Measurements from ENCODE around the gene DCUN1D3.

The DCUN1D3 gene

DNA sequence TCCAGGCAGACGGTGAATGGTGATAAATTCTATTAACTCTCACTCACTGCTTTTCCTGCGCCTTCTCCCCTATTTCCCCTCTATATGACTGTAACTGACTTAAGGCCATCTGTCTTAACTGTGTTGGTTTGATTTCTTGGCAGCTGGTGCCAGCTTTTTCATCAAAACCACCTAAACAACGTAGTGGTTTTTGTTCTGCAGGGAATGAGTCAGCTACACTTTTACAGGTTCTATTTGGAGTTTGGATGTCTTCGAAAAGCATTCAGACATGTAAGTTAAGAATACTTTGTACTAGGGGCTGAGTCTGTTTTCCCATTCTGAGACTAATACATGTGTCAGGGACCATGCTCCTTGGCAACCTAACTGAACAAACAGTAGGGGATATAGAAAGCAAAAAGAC is 85.4 kb downstream of the DCUN1D3 start:
- Histone ChIP-seq H3K79me2 (ENCODE audit: insufficient read depth, low read length) (no peaks in the 10 kb centered on the region), H3K36me3 (ENCODE audit: low read length) (peaks cover 13% of the 10 kb centered on the region; the same call in 1 of the 2 replicates)
- TF ChIP-seq EZH2phosphoT487 (conservative IDR thresholded peaks at IDR 0.05; ENCODE audit: low read length): no peak
- no peak for TF ChIP-seq CTCF (IDR thresholded peaks at IDR 0.05; ENCODE audit: insufficient read depth, low read length, poor library complexity, severe bottlenecking)

DNA sequence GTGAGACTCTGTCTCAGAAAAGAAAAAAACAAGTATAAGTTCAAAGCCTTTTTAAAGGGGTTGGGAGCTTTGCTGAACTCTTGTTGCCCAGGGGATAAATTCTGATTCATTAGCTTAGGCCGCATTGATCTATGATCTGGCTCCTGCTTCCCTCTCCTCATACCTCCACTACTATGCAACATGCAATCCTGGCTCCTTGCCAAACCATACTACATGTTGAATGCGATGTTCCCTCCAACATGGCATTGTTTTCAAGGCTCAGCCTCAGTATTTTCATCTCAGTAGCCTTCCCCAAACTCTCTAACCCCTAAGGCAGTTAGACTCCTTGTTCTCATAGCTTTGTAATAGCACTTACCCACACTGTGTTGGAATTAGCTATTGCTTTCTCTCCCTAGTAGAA is 87.6 kb downstream of the DCUN1D3 start:
- Histone ChIP-seq H3K27me3 (ENCODE audit: low read length) (no peaks in the 10 kb centered on the region), H3K4me3 (ENCODE audit: insufficient read depth, low read length, poor library complexity, severe bottlenecking) (no peak overlapping the region), H3K9me3 (ENCODE audit: insufficient read depth, low read length) (no peaks in the 10 kb centered on the region), H3K36me3 (ENCODE audit: low read length) (peaks cover 13% of the 10 kb centered on the region; the same call in 1 of the 2 replicates), H3F3A (ENCODE audit: insufficient read depth) (no peaks in the 10 kb centered on the region; the same call in 1 of the 2 replicates), H3K79me2 (ENCODE audit: insufficient read depth, low read length) (peaks cover 3% of the 10 kb centered on the region; the same call in 1 of the 2 replicates), H2AFZ (ENCODE audit: low read depth, low read length, severe bottlenecking) (no peak overlapping the region), H3K4me2 (ENCODE audit: low read depth, low read length, poor library complexity, severe bottlenecking) (no peak overlapping the region), H3K27ac (ENCODE audit: low read depth, low read length) (no peak overlapping the region), H3K9me2 (replicated peaks; ENCODE audit: insufficient read depth, low read length) (no peaks in the 10 kb centered on the region), H3K9ac (ENCODE audit: low read length) (no peak overlapping the region), H4K20me1 (ENCODE audit: low read depth, low read length) (no peaks in the 10 kb centered on the region)
- TF ChIP-seq CTCF (IDR thresholded peaks at IDR 0.05; ENCODE audit: insufficient read depth, low read length, poor library complexity, severe bottlenecking): no peak
- TF ChIP-seq EZH2phosphoT487 (conservative IDR thresholded peaks at IDR 0.05; ENCODE audit: low read length): no peak

More for the DNA sequence above, 85.4 kb downstream of the DCUN1D3 start:
- Histone ChIP-seq H3K4me2 (ENCODE audit: low read depth, low read length, poor library complexity, severe bottlenecking) (no peak overlapping the region), H4K20me1 (ENCODE audit: low read depth, low read length) (no peaks in the 10 kb centered on the region), H3K4me3 (ENCODE audit: insufficient read depth, low read length, poor library complexity, severe bottlenecking) (no peak overlapping the region), H3F3A (ENCODE audit: insufficient read depth) (no peaks in the 10 kb centered on the region; the same call in 1 of the 2 replicates), H3K9ac (ENCODE audit: low read length) (no peak overlapping the region), H3K27ac (ENCODE audit: low read depth, low read length) (no peak overlapping the region), H3K9me2 (replicated peaks; ENCODE audit: insufficient read depth, low read length) (no peaks in the 10 kb centered on the region), H2AFZ (ENCODE audit: low read depth, low read length, severe bottlenecking) (no peak overlapping the region), H3K27me3 (ENCODE audit: low read length) (no peaks in the 10 kb centered on the region), H3K9me3 (ENCODE audit: insufficient read depth, low read length) (no peaks in the 10 kb centered on the region)

DNA sequence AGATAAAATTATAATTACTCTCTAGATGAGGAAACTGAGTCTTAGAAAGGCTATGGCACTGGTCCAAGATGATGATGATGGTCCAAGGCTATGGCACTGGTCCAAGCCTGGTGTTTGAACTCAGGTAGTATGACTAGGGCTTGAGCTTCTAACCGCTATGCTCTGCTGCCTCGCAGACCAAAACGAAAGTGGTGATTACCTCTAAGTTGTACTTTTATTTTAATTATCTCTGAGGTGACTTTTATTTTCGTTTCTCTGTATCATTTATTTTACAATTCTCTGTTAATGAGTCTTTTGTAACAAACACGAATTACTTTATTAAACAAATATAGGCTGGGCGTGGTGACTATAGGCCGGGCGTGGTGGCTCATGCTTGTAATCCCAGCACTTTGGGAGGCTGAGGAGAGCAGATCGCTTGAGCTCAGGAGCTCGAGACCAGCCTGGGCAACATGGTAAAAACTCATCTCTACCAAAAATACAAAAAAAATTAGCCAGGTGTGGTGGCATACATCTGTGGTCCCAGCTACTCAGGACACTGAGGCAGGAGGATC is 88.2 kb downstream of the DCUN1D3 start:
- H3K9ac ChIP-seq (ENCODE audit: low read length): no peak overlapping the region
- no peak overlapping the region for H3K4me3 ChIP-seq (ENCODE audit: insufficient read depth, low read length, poor library complexity, severe bottlenecking)
- no peaks in the 10 kb centered on the region for H3K27me3 ChIP-seq (ENCODE audit: low read length)
- peaks cover 8% of the 10 kb centered on the region; the same call in 1 of the 2 replicates for H3K79me2 ChIP-seq (ENCODE audit: insufficient read depth, low read length)
- peaks cover 10% of the 10 kb centered on the region; the same call in 1 of the 2 replicates for H3K36me3 ChIP-seq (ENCODE audit: low read length)
- no peaks in the 10 kb centered on the region for H3K9me3 ChIP-seq (ENCODE audit: insufficient read depth, low read length)
- no peak overlapping the region for H3K4me2 ChIP-seq (ENCODE audit: low read depth, low read length, poor library complexity, severe bottlenecking)
- no peak for TF ChIP-seq EZH2phosphoT487 (conservative IDR thresholded peaks at IDR 0.05; ENCODE audit: low read length)
- TF ChIP-seq CTCF (IDR thresholded peaks at IDR 0.05; ENCODE audit: insufficient read depth, low read length, poor library complexity, severe bottlenecking): no peak
- no peaks in the 10 kb centered on the region for H4K20me1 ChIP-seq (ENCODE audit: low read depth, low read length)
- H3K27ac ChIP-seq (ENCODE audit: low read depth, low read length): no peak overlapping the region
- no peaks in the 10 kb centered on the region for H3K9me2 ChIP-seq (replicated peaks; ENCODE audit: insufficient read depth, low read length)
- no peak overlapping the region for H2AFZ ChIP-seq (ENCODE audit: low read depth, low read length, severe bottlenecking)
- no peaks in the 10 kb centered on the region for H3F3A ChIP-seq (ENCODE audit: insufficient read depth)

Data from SU-DHL-6 (cell line).